ENCODE results near the gene LGALS14. TPM values are rescaled to one million over a fixed set of nuclear protein-coding genes. Genes with fewer than 3 reads are reported as not detected.
"Not testable (repeated sequence)": the region's sequence is repeated elsewhere in the genome, so short reads cannot be mapped to it uniquely, and the experiment has no call there.

LGALS14 gene
- total RNA-seq, 1 donor from 2014 or later, result not detected

DNA sequence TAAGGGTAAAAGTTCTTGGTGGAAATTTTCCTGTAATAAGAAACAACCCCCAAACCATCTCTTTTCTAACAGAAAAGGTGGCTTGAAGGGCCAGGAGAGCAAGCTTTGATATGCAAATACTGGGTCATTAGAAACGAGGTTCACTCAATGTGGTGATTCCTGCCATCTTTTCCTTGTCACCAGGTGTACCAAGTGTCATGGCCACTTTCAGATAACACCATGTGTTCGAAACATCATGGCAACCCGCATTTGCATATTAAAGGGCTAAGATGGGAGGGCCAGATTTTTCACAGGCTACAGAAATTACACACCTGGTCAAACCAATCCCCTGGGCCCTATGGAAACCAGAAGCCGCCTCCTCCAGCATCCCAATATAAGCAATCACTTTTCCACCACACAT, 33.3 kb upstream of the LGALS14 start:
- no peak overlapping the region for H3K27ac ChIP-seq (ENCODE audit: low read depth, low read length)
- Mint-ChIP-seq H3K9me3 (ENCODE audit: unreplicated experiment) (peaks cover 3% of the 10 kb centered on the region), H3K36me3 (ENCODE audit: low read depth, unreplicated experiment) (no peaks in the 10 kb centered on the region), H3K27me3 (ENCODE audit: low read depth, unreplicated experiment) (peaks cover 41% of the 10 kb centered on the region), H3K4me1 (ENCODE audit: low read depth, unreplicated experiment) (no peaks in the 10 kb centered on the region), H3K4me3 (ENCODE audit: unreplicated experiment) (no peak overlapping the region), H3K27ac (ENCODE audit: unreplicated experiment) (no peak overlapping the region)
- H3K4me2 ChIP-seq (ENCODE audit: low read length), result no peak overlapping the region
- H3K4me3 ChIP-seq (ENCODE audit: insufficient read depth, low read depth, low read length), result no peak overlapping the region
- TF ChIP-seq, protein P1, sequence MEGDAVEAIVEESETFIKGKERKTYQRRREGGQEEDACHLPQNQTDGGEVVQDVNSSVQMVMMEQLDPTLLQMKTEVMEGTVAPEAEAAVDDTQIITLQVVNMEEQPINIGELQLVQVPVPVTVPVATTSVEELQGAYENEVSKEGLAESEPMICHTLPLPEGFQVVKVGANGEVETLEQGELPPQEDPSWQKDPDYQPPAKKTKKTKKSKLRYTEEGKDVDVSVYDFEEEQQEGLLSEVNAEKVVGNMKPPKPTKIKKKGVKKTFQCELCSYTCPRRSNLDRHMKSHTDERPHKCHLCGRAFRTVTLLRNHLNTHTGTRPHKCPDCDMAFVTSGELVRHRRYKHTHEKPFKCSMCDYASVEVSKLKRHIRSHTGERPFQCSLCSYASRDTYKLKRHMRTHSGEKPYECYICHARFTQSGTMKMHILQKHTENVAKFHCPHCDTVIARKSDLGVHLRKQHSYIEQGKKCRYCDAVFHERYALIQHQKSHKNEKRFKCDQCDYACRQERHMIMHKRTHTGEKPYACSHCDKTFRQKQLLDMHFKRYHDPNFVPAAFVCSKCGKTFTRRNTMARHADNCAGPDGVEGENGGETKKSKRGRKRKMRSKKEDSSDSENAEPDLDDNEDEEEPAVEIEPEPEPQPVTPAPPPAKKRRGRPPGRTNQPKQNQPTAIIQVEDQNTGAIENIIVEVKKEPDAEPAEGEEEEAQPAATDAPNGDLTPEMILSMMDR (IDR thresholded peaks at IDR 0.05; ENCODE audit: insufficient read depth, low read depth, low read length), result no peak
- no peak for TF ChIP-seq EZH2 (IDR thresholded peaks at IDR 0.05; ENCODE audit: insufficient read depth, low read length)
- H3K9me3 ChIP-seq (ENCODE audit: insufficient read depth, low read depth, low read length), result no peaks in the 10 kb centered on the region
- DNase-seq (ENCODE audit: low read depth) (no peak), FAIRE-seq (no peak)
- no peak overlapping the region for H2AFZ ChIP-seq (ENCODE audit: low read depth, low read length)
- H3K36me3 ChIP-seq (ENCODE audit: insufficient read depth, low read length), result no peaks in the 10 kb centered on the region
- H4K20me1 ChIP-seq (ENCODE audit: insufficient read depth, low read length), result no peaks in the 10 kb centered on the region
- no peaks in the 10 kb centered on the region for H3K79me2 ChIP-seq (ENCODE audit: insufficient read depth, low read length)
- H3K4me1 ChIP-seq (ENCODE audit: insufficient read depth, low read length), result no peaks in the 10 kb centered on the region
- no peak overlapping the region for H3K9ac ChIP-seq (ENCODE audit: low read length)
- H3K27me3 ChIP-seq (ENCODE audit: insufficient read depth, low read length), result no peaks in the 10 kb centered on the region

DNA sequence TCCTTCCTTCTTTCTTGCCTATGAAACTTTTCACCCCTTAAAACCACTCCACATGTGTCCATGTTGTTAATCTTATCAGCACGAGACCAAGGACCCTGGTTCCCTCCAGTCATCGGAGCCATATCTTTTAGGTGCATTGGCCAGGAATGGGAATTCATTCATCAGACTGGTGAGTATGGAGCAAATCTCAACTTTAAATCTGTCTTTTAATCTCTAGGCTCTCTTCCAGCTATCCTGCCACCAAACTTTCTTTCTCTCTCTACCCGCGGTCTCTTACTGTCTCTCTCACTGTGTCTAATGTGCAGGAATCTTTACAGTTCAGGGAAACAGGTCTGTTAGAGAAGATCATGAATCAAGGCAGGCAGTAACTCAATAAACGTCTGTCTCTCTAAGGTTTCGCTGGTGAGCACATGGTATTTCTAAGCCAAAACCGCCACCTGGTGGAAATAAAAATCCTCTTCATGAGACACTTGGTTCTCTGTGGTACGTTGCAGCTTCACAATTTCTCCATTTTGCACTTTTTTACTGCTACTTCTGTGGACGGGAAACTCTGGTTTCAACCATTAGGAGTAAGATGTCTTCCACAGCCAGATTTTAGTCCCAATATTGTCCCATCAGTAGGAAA, 32.4 kb upstream of the LGALS14 start:
- no peak overlapping the region for H3K4me2 ChIP-seq (ENCODE audit: low read length)
- H3K27me3 ChIP-seq (ENCODE audit: insufficient read depth, low read length), result no peaks in the 10 kb centered on the region
- no peaks in the 10 kb centered on the region for H4K20me1 ChIP-seq (ENCODE audit: insufficient read depth, low read length)
- H3K4me1 ChIP-seq (ENCODE audit: insufficient read depth, low read length), result no peaks in the 10 kb centered on the region
- no peaks in the 10 kb centered on the region for H3K4me1 Mint-ChIP-seq (ENCODE audit: low read depth, unreplicated experiment)
- H3K27ac Mint-ChIP-seq (ENCODE audit: unreplicated experiment), result no peak overlapping the region
- H3K36me3 Mint-ChIP-seq (ENCODE audit: low read depth, unreplicated experiment), result no peaks in the 10 kb centered on the region
- no peak overlapping the region for H3K4me3 ChIP-seq (ENCODE audit: insufficient read depth, low read depth, low read length)
- no peak overlapping the region for H2AFZ ChIP-seq (ENCODE audit: low read depth, low read length)
- peaks cover 36% of the 10 kb centered on the region for H3K27me3 Mint-ChIP-seq (ENCODE audit: low read depth, unreplicated experiment)
- no peak overlapping the region for H3K9ac ChIP-seq (ENCODE audit: low read length)
- peak; percentile 8 for DNase-seq (ENCODE audit: low read depth)
- no peaks in the 10 kb centered on the region for H3K36me3 ChIP-seq (ENCODE audit: insufficient read depth, low read length)
- no peak overlapping the region for H3K4me3 Mint-ChIP-seq (ENCODE audit: unreplicated experiment)
- H3K9me3 ChIP-seq (ENCODE audit: insufficient read depth, low read depth, low read length), result no peaks in the 10 kb centered on the region
- TF ChIP-seq EZH2 (IDR thresholded peaks at IDR 0.05; ENCODE audit: insufficient read depth, low read length), result no peak
- TF ChIP-seq, protein P1 (IDR thresholded peaks at IDR 0.05; ENCODE audit: insufficient read depth, low read depth, low read length), result peak; percentile 42
- H3K9me3 Mint-ChIP-seq (ENCODE audit: unreplicated experiment), result no peaks in the 10 kb centered on the region
- no peak for FAIRE-seq
- H3K79me2 ChIP-seq (ENCODE audit: insufficient read depth, low read length), result no peaks in the 10 kb centered on the region
- H3K27ac ChIP-seq (ENCODE audit: low read depth, low read length), result no peak overlapping the region

DNA sequence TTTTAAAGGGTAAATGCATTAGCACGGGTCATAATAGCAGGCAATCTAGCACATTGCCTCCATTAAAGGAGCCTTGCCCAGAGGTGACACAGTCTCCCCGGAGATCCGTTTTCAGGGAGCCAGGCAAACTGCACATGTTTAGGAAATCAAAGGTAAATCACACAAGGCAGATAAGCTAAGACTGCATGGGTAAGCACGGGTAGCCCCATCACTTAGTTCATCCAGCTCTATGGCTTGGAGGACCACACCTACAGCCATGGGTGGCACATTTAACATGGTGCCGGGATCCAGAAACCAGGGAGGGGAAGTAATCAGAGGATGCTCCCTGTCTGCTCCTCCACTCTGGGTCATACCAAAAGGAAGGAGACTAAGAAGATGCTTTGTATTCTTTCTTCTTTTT, 31.8 kb upstream of the LGALS14 start:
- H3K4me1 ChIP-seq (ENCODE audit: insufficient read depth, low read length), result no peaks in the 10 kb centered on the region
- no peak overlapping the region for H3K4me3 ChIP-seq (ENCODE audit: insufficient read depth, low read depth, low read length)
- no peaks in the 10 kb centered on the region for H3K36me3 ChIP-seq (ENCODE audit: insufficient read depth, low read length)
- H3K27ac ChIP-seq (ENCODE audit: low read depth, low read length), result no peak overlapping the region
- Mint-ChIP-seq H3K9me3 (ENCODE audit: unreplicated experiment) (no peaks in the 10 kb centered on the region), H3K36me3 (ENCODE audit: low read depth, unreplicated experiment) (no peaks in the 10 kb centered on the region), H3K4me1 (ENCODE audit: low read depth, unreplicated experiment) (no peaks in the 10 kb centered on the region), H3K27ac (ENCODE audit: unreplicated experiment) (no peak overlapping the region), H3K4me3 (ENCODE audit: unreplicated experiment) (no peak overlapping the region), H3K27me3 (ENCODE audit: low read depth, unreplicated experiment) (peaks cover 31% of the 10 kb centered on the region)
- no peak overlapping the region for H3K9ac ChIP-seq (ENCODE audit: low read length)
- no peaks in the 10 kb centered on the region for H3K79me2 ChIP-seq (ENCODE audit: insufficient read depth, low read length)
- no peak for TF ChIP-seq EZH2 (IDR thresholded peaks at IDR 0.05; ENCODE audit: insufficient read depth, low read length)
- TF ChIP-seq, protein P1 (IDR thresholded peaks at IDR 0.05; ENCODE audit: insufficient read depth, low read depth, low read length), result no peak
- H3K27me3 ChIP-seq (ENCODE audit: insufficient read depth, low read length), result no peaks in the 10 kb centered on the region
- no peak overlapping the region for H3K4me2 ChIP-seq (ENCODE audit: low read length)
- H2AFZ ChIP-seq (ENCODE audit: low read depth, low read length), result no peak overlapping the region
- DNase-seq (ENCODE audit: low read depth), result no peak
- no peak for FAIRE-seq
- H4K20me1 ChIP-seq (ENCODE audit: insufficient read depth, low read length), result no peaks in the 10 kb centered on the region
- no peaks in the 10 kb centered on the region for H3K9me3 ChIP-seq (ENCODE audit: insufficient read depth, low read depth, low read length)

DNA sequence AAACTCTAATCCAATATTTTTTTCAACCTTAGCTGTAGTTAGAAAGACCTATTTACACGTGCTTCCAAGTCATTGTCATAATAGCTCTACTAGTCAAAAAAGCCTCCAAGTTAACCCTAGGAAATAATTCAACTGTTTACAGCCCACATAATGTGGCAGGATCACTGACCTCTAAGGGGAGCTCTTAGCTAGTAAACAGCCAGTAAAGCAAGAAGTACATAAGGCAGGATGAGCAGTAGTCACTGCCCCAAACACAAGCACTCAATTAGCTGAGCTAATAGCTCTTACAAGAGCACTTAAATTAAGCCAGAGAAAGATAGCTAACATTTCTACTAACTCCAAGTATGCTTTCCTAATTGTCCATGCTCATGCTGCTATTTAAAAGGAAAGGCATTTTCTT, 30.4 kb upstream of the LGALS14 start:
- H3K27ac ChIP-seq (ENCODE audit: low read depth, low read length); H3K27me3 ChIP-seq (ENCODE audit: insufficient read depth, low read length); H3K36me3 Mint-ChIP-seq (ENCODE audit: low read depth, unreplicated experiment); FAIRE-seq; H3K36me3 ChIP-seq (ENCODE audit: insufficient read depth, low read length); H4K20me1 ChIP-seq (ENCODE audit: insufficient read depth, low read length); H3K4me1 ChIP-seq (ENCODE audit: insufficient read depth, low read length); DNase-seq (ENCODE audit: low read depth); H3K4me3 Mint-ChIP-seq (ENCODE audit: unreplicated experiment); H3K27ac Mint-ChIP-seq (ENCODE audit: unreplicated experiment); H3K4me3 ChIP-seq (ENCODE audit: insufficient read depth, low read depth, low read length); H3K4me1 Mint-ChIP-seq (ENCODE audit: low read depth, unreplicated experiment); H3K9me3 ChIP-seq (ENCODE audit: insufficient read depth, low read depth, low read length); H3K9me3 Mint-ChIP-seq (ENCODE audit: unreplicated experiment); H3K4me2 ChIP-seq (ENCODE audit: low read length); H3K9ac ChIP-seq (ENCODE audit: low read length); H2AFZ ChIP-seq (ENCODE audit: low read depth, low read length); H3K79me2 ChIP-seq (ENCODE audit: insufficient read depth, low read length): not testable (repeated sequence)
- H3K27me3 Mint-ChIP-seq (ENCODE audit: low read depth, unreplicated experiment), result peaks cover 38% of the 10 kb centered on the region
